ENCODE results near the gene UBA7.

GRCh38 chr3:49859576-49860305 lies 46.0 kb upstream of the UBA7 start:
- TF ChIP-seq CTCF (IDR thresholded peaks at IDR 0.05) (no peak), POLR2A (IDR thresholded peaks at IDR 0.05) (no peak)

Measured in thyroid gland (tissue), 4 donors.